Measurements from ENCODE around the gene FLT3LG.
"Not testable (repeated sequence)": the region's sequence is repeated elsewhere in the genome, so short reads cannot be mapped to it uniquely, and the experiment has no call there.

Gene FLT3LG

DNA sequence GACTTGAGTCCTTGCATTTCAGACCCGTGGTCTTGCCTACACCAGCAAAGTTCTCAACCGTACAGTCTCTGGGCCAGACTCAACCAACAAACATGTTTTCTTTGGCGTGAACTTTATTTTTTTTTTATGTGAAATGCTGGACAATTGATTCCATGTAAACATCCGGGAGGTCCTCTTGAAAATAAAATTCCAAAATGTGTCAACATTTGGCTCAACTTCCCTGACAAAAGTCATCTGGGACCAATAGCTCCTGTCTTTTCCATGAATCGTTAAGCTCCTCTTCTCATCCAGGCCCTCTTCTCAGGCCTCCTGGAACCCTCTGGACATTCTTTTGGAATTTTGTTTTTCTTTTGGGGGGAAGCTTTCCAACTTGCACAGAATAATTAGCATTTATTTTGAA is 18.2 kb upstream of the FLT3LG start:
- TF ChIP-seq CTCF (IDR thresholded peaks at IDR 0.05; ENCODE audit: low read depth, low read length) = no peak
- H3K4me3 ChIP-seq (ENCODE audit: low read depth, low read length) = no peak overlapping the region

GRCh38 chr19:49456326-49456725 is 17.7 kb upstream of the FLT3LG start:
- no peak overlapping the region for H3K4me3 ChIP-seq (ENCODE audit: low read depth, low read length)
- TF ChIP-seq CTCF (IDR thresholded peaks at IDR 0.05; ENCODE audit: low read depth, low read length) = no peak

GRCh38 chr19:49458567-49458903 is 15.5 kb upstream of the FLT3LG start:
- no peak overlapping the region for H3K4me3 ChIP-seq (ENCODE audit: low read depth, low read length)
- no peak for TF ChIP-seq CTCF (IDR thresholded peaks at IDR 0.05; ENCODE audit: low read depth, low read length)

GRCh38 chr19:49459388-49459787 is 14.6 kb upstream of the FLT3LG start:
- no peak overlapping the region for H3K4me3 ChIP-seq (ENCODE audit: low read depth, low read length)
- no peak for TF ChIP-seq CTCF (IDR thresholded peaks at IDR 0.05; ENCODE audit: low read depth, low read length)

DNA sequence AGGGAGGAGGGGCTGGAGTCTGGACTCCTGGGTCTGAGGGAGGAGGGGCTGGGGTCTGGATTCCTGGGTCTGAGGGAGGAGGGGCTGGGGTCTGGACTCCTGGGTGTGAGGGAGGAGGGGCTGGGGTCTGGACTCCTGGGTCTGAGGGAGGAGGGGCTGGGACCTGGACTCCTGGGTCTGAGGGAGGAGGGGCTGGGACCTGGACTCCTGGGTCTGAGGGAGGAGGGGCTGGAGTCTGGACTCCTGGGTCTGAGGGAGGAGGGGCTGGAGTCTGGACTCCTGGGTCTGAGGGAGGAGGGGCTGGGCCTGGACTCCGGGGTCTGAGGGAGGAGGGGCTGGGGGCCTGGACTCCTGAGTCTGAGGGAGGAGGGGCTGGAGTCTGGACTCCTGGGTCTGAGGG is 12.9 kb upstream of the FLT3LG start:
- not testable (repeated sequence) for H3K4me3 ChIP-seq (ENCODE audit: low read depth, low read length)

GRCh38 chr19:49461656-49462055 is 12.4 kb upstream of the FLT3LG start:
- TF ChIP-seq CTCF (IDR thresholded peaks at IDR 0.05; ENCODE audit: low read depth, low read length) = no peak
- no peak overlapping the region for H3K4me3 ChIP-seq (ENCODE audit: low read depth, low read length)

DNA sequence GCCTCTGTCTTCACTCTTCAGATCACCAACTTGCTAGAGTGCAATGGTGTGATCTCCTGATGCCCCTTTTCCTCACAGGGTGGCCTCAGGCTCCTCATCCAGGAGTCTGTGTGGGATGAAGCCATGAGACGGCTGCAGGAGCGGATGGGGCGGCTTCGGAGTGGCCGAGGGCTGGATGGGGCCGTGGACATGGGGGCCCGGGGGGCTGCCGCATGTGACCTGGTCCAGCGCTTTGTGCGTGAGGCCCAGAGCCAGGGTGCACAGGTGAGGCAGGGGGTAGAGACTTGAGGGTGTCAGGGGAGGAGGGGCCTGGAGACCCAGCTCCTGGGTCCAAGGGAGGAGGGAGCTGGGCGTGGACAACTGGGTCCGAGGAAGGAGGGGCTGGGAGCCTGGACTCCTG is 11.5 kb upstream of the FLT3LG start:
- no peak overlapping the region for H3K4me3 ChIP-seq (ENCODE audit: low read depth, low read length)
- no peak for TF ChIP-seq CTCF (IDR thresholded peaks at IDR 0.05; ENCODE audit: low read depth, low read length)

- no peak overlapping the region for H3K4me3 ChIP-seq (ENCODE audit: low read depth, low read length)
- no peak for TF ChIP-seq CTCF (IDR thresholded peaks at IDR 0.05; ENCODE audit: low read depth, low read length)
Observed at GRCh38 chr19:49463960-49464740, 9.9 kb upstream of the FLT3LG start.

All from WI38 (cell line).